ENCODE data around the gene INTS6.

The INTS6 gene

DNA sequence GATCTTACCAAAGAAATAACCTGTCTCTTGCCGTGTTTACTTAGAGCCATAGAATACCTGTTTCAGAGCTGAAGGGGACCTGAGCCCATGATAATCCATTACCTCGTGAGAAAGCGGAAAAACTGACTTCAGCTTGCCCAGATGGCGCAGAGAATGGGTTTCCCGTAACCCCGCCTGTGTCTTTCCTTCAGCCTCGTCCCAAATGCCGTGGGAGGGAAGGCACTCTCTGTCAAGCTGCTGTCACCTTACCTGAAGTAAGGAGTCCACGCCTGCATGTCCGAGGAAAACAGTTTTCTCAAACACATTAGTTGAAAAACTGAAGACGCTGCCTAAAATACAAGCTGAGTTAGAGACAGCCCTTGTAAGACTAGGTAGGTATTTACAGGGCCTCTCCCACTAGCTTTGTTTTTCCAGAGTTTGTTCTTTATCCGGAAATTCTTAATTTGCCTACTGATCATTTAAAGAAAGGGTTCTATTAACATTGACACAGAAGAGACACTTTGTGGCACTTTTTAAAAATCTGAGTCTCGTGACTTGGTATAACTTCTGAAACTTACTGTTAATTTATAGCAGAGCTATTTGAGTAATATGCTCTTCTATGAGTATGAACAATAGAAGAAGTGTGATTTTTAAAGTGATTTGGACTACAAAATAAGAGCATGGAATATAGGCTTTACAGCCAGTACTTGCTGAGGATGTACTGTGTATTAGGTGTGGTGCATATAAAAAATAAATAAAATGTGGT, 1.3 kb upstream of the INTS6 start:
- peak overlapping the region; percentile 85 to 91 (median 87) for H3K4me3 Mint-ChIP-seq
- H3K4me1 Mint-ChIP-seq: peaks cover 16% of the 10 kb centered on the region
- H3K9me3 Mint-ChIP-seq: no peaks in the 10 kb centered on the region

DNA sequence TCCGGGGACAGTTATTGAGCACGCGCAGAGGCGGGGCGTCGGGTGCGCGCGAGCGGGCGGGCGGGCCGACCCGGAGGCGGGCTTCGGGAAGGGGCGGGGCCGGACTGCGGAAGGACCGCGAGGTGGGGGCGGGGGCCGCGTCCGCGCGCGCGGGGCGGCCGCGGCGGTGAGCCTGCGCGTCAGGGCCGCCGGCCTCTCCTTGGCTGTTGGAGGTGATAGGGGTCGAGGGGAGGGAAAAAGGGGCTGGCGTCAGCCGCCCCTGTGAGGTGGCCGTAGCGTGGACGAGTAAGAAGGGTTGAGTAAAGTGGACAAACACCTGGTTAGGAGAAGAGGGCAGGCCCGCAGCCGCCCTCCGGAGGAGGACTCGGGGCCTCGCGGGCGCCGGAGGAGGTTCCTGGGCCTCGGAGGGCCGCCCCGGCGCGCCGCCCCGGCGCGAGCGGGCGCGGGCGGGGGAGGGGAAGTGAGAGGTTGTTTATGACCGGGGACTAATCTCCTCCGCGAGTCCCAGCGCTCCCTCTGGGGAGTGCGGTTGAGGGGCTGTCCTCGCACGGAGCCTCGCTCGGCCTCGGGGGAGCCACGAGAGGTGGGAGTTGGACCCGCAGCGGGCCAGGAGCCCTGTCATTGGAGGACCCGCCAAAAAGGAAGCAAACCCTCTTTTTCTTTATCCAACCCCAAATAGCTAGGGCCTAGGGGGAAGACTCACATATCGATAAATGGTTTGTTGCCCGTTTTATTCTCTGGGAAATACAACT, 547 bp upstream of the INTS6 start:
- TF ChIP-seq, protein P1, sequence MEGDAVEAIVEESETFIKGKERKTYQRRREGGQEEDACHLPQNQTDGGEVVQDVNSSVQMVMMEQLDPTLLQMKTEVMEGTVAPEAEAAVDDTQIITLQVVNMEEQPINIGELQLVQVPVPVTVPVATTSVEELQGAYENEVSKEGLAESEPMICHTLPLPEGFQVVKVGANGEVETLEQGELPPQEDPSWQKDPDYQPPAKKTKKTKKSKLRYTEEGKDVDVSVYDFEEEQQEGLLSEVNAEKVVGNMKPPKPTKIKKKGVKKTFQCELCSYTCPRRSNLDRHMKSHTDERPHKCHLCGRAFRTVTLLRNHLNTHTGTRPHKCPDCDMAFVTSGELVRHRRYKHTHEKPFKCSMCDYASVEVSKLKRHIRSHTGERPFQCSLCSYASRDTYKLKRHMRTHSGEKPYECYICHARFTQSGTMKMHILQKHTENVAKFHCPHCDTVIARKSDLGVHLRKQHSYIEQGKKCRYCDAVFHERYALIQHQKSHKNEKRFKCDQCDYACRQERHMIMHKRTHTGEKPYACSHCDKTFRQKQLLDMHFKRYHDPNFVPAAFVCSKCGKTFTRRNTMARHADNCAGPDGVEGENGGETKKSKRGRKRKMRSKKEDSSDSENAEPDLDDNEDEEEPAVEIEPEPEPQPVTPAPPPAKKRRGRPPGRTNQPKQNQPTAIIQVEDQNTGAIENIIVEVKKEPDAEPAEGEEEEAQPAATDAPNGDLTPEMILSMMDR (IDR thresholded peaks at IDR 0.05; ENCODE audit: unreplicated experiment in 3 of 3): no peak
- peaks cover 22% of the 10 kb centered on the region for H3K4me1 Mint-ChIP-seq
- H3K27me3 Mint-ChIP-seq (ENCODE audit: low read depth): peaks cover 3% of the 10 kb centered on the region
- H3K4me3 Mint-ChIP-seq: peak overlapping the region; percentile 85 to 92 (median 87)
- H3K27ac Mint-ChIP-seq: peak overlapping the region; percentile 88 to 95 (median 94)
- H3K36me3 Mint-ChIP-seq (ENCODE audit: low read depth): peaks cover 28% of the 10 kb centered on the region
- H3K9me3 Mint-ChIP-seq: no peaks in the 10 kb centered on the region

More for the DNA sequence above, 1.3 kb upstream of the INTS6 start:
- TF ChIP-seq, protein P1 (IDR thresholded peaks at IDR 0.05; ENCODE audit: unreplicated experiment in 3 of 3): no peak
- Mint-ChIP-seq H3K27me3 (ENCODE audit: low read depth) (peaks cover 3% of the 10 kb centered on the region), H3K36me3 (ENCODE audit: low read depth) (peaks cover 27% of the 10 kb centered on the region), H3K27ac (peak overlapping the region; percentile 88 to 95 (median 94))

DNA sequence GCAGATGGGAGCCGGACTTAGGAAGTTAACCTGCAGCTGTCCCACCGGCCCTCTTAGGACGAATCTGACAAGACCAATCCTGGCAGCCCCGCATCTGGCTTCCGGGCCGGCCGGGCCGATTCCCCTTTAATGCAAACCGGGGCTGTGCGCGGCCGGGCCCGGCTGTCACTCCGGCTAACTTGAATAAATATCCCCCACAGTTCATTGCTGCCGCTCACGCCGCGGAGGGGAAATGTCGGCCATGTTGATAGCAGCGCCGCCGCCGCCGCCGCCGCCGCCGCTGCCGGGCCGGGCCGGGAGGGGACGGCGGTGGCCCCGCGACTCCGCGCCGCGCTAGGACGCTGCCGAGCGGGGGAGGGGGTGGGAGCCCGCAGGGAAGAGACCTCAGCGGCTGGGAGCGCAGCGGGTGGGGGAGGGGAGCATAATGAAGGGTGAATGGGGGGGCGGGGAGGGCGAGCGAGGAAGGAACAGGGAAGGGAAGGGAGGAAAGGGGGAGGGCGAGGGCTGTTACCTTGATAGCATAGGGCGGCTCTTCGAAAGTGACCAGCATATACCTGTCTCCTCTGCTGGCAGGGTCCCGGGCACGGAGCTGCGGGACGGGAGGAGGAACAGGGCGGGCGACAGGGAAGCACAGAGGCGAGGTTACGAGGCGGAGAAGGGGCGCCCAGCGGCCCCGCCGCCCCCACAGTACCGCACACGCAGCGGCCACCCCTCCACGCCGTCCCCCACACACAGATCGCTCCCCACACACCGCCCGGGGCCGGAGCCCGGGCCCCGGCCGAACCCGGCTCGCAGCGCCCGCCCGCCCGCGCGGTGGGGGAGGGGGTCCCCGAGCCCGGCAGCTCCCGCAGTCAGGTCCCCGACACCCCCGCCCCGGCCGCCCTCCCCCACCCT, 1.1 kb downstream of the INTS6 start:
- H3K4me3 Mint-ChIP-seq: peak overlapping the region; percentile 92 to 95 (median 93)
- H3K27me3 Mint-ChIP-seq (ENCODE audit: low read depth): peaks cover 3% of the 10 kb centered on the region
- H3K36me3 Mint-ChIP-seq (ENCODE audit: low read depth): peaks cover 28% of the 10 kb centered on the region
- H3K4me1 Mint-ChIP-seq: peaks cover 22% of the 10 kb centered on the region
- H3K27ac Mint-ChIP-seq: peak overlapping the region; percentile 88 to 98 (median 95)
- no peaks in the 10 kb centered on the region for H3K9me3 Mint-ChIP-seq
- TF ChIP-seq, protein P1 (IDR thresholded peaks at IDR 0.05; ENCODE audit: unreplicated experiment in 3 of 3): no peak

DNA sequence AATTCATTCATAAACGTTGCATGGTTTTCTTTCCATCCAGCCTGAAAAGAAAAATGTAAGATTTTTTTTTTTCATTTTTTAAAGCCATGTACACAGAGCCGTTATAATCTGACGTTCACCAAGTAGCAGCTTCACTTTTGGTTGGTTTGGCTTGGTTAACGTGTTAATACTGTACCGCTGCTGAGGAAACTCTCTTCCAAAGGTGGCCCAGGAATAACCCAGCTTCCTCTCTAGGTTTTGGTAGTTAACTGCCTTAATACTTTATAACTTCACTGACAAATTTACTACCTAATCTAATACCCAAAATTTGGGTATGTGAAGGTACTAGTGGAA, 1.7 kb downstream of the INTS6 start:
- peak overlapping the region; percentile 92 to 95 (median 93) for H3K4me3 Mint-ChIP-seq
- H3K27me3 Mint-ChIP-seq (ENCODE audit: low read depth): peaks cover 3% of the 10 kb centered on the region
- peaks cover 22% of the 10 kb centered on the region for H3K4me1 Mint-ChIP-seq
- TF ChIP-seq, protein P1 (IDR thresholded peaks at IDR 0.05; ENCODE audit: unreplicated experiment in 3 of 3): no peak
- H3K9me3 Mint-ChIP-seq: no peaks in the 10 kb centered on the region
- peaks cover 32% of the 10 kb centered on the region for H3K36me3 Mint-ChIP-seq (ENCODE audit: low read depth)
- H3K27ac Mint-ChIP-seq: peak overlapping the region; percentile 88 to 98 (median 95)

DNA sequence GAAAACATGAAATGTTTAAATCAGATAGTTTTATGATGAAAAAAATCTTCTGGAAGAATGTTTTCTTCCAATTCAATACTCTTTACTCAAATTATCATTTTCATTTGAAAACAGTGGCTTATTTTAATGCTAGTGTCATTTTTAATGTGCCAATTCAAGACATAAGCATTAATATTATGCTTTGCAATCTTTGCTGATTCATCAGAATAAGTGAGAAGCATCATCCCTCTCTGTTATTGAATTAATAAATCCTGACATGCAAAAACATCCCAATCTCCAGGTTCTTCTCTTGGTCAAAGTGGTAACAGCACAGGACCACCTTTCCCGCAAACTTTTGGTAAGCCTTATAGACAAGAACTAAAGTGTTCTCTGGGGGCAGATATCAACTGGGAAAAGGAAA, 3.8 kb downstream of the INTS6 start:
- Mint-ChIP-seq H3K27ac (peak overlapping the region in 1 of 3 experiments; percentile 17), H3K27me3 (ENCODE audit: low read depth) (peaks cover 3% of the 10 kb centered on the region), H3K4me1 (peaks cover 22% of the 10 kb centered on the region), H3K36me3 (ENCODE audit: low read depth) (peaks cover 23% of the 10 kb centered on the region), H3K4me3 (peak overlapping the region in 2 of 3 experiments; percentile 59 to 75), H3K9me3 (no peaks in the 10 kb centered on the region)
- TF ChIP-seq, protein P1 (IDR thresholded peaks at IDR 0.05; ENCODE audit: unreplicated experiment in 3 of 3): no peak
